GM19455 (cell line): ENCODE results near the gene LRRC2.
"Not testable (repeated sequence)": the region's sequence is repeated elsewhere in the genome, so short reads cannot be mapped to it uniquely, and the experiment has no call there.

Experiments
- ATAC-seq: cut with Tn5 transposase; IDR thresholded peaks from one replicate; pipeline ENCODE4 v1.9.1; 2021; ENCODE audit not compliant: unreplicated experiment

The LRRC2 gene

DNA sequence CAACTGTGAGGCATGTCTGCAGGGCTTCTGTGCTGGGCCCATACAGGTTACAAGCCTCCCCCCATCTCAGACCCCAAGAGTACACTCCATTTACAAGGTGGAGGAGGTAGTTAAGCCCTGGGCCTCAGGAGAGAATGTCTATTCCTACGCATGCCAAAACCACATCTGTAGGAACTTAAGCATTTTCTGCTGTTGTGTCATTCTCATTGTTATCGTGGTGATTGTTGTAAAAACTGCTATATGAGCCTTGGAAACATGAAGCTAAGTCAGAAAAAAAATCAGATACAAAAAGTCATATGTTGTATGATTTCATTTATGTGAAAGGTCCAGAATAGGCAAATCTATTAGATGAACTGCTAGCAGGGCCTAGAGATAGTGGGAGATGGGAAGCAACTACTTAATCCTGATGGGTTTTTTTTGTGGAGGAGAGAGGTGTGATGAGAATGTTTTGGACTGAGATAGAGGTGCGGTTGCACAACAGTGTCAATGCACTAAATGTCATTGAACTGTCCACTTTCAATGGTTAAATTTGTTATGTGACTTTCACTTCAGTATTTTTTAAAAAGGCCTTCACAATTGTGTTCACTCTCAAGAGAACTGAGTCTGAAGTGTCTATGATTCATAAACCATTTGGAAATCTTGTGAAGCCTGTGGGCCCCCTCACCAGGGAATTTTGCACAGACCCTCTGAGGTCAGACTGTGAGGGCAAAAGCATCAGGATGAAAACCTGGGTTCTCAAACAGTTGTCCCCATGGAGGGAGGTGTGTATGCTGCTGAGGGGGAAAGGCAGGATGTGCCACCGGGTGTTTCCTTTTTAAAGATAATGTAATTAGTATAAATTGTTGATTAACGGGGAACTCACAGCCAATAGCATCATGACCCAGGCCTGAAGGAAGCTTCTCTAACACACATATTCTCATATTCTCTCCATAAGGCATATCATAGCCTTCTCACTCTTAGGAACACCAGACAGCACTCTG, 65.2 kb downstream of the LRRC2 start:
- ATAC-seq, result no peak

DNA sequence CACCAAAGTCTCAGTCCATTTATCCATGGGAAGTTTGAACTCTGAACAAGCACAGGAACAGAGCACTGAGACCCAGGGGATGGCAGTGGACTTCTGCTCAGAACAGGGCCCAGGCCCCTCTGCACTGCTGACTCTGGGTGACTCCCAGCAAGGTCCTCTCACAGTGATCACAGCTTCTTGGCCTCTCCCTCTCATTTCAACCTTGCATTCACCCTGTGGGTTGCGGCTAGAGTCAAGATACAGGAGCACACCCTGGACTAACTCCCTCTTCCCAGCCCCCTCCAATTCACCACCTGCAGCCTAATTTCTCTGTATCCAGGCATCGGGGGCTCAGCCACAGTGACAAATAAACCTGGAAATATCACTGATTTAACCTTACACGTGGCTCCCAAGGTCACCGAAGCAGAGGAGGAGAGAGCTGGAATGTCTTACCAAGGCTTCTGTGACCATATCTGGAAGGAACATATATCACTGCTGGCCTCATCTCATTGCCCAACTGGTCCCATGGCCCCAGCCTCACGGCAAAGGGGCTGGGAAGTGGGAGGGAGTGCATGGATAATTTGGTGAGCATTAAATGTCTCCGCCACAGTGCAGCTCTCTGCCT, 67.1 kb downstream of the LRRC2 start:
- ATAC-seq, result no peak

DNA sequence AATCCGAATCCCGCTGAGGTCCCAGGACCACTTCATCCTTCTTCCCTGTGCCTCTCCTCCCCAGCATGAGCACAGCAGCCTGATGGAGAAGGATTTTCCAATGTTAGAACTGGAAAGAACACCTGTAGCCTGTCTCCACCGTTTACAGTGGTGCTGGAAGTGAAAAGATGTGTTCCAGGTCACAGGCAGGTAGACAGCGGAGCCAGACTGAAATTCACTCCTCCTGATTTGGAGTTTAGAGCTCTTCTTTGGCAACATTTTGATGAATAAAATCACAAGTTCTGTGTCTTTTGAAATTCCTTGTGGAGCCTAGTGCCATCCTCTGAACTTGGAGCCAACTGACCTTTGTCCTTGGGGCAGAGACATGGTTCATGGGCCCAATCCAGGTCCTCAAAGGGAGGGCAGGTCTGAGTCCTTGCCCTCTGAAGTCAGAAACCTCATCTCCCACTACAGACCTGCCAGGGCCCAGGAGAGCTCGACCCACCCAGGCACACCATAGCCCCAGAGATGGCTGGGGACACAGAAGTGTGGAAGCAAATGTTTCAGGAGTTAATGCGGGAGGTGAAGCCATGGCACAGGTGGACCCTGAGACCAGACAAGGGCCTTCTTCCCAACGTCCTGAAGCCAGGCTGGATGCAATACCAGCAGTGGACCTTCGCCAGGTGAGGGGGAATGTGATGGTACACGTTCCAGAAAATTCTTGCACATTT, 68.4 kb downstream of the LRRC2 start, which contains the start of gene RTP3:
TSS of gene RTP3 (plus strand) at position 421 of the 710 bp plus-strand sequence. CDS start at position 508, 87 bp downstream.
- no peak for ATAC-seq

GRCh38 chr3:46496746-46497555, 69.2 kb downstream of the LRRC2 start:
- no peak for ATAC-seq

DNA sequence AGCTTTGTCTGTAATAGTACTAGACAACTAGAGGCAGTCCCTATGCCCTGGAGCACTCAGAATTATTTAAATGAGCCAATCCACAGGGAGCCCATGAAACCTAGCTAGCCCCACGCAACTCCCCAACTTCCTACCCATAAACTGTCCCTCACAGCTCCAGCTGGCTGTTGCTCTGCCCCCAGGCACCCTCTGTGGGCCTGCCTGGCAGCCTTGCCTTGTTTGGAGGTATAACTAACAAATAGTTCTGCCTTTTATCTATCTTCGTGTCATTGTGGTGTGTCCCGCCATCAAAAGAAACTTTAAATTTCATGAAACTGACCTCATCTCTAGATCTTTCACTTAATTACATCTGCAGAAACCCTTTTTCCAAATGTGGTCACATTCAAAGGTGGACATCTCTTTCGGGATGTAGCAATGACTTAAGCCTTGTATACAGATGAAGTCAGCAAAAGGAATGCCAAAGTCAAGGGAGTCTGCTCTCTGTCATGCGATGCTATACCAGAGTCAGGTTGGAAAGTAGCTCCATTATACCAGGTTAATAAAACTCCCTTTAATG, 70.1 kb downstream of the LRRC2 start:
- ATAC-seq, result no peak

- not testable (repeated sequence) for ATAC-seq
Measured at GRCh38 chr3:46494491-46494890, 71.6 kb downstream of the LRRC2 start.

GRCh38 chr3:46492890-46493547, 73.1 kb downstream of the LRRC2 start:
- ATAC-seq, result no peak

GRCh38 chr3:46491089-46492070, 74.7 kb downstream of the LRRC2 start:
- ATAC-seq, result no peak

DNA sequence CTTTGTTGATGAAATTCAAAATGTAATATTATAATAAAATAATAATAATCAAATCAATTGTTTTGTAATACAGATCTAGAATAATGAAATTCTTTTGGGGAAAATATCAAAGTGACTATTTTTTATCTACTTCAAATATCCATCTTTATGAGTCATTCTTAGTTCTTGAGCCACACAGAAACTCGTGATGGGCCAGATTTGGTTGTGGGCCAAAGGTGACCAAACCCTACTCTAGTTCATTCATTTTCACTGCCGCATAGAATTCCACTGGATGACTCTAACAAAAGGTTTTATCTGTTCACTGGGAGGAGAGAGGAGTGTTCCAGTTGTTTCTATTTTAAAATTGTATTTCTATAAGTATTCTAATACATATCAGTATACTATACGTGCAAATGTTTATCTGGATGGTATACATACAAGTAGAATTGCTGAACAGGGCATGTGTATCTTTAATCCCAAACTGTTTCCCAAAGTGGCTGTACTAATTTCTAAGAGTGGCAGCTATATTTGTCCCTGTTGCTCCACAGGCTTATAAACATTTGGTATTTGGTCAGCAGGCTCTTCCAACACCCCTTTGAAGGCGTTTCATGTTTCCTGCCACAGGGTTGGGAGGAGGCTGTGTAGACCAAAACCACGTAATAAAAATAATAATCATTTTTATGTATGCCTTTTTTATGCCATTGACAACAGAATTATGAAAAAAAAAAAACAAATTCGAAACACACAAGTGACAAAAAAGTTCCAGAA, 75.6 kb downstream of the LRRC2 start:
- ATAC-seq, result no peak

DNA sequence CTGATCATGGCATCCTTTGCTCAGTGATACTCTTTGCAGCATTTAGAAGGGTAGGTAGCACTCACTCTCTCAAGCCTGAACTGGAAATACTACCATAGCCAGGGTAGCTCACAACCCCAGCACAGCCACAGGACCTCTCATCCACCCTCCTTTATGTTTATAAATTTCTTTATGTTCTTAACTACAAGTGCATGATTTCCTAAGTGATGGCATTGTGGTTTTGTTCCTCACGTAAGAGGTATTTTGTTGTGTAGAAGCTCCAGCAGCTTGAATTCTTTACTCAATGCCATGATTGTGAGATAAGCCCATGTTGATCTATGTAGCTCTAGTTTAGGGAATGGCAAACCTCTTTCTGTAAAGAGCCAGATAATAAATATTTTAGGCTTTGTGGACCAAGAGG, 76.2 kb downstream of the LRRC2 start:
- no peak for ATAC-seq

DNA sequence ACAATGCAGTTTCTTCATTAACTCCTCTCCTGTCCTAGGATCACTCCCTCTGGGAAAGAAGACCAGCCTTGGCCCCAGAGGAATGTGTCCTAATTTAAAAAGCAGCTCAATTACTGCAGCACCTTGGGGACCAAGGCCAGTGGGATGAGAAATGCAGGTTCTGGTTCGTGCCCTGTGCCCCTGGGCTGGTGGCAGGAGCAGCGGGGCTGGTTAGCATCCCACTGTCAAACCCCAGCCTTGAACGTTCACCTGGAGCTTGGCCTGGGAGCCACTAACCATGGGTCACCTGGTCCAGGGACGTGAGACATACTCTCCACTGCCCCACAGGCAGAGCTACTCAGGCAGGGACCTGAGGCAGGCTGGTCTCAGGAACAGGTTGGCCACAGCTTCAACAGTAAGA, 76.7 kb downstream of the LRRC2 start:
- ATAC-seq, result no peak

GRCh38 chr3:46488735-46489361, 77.3 kb downstream of the LRRC2 start:
- peak; percentile 91 for ATAC-seq

DNA sequence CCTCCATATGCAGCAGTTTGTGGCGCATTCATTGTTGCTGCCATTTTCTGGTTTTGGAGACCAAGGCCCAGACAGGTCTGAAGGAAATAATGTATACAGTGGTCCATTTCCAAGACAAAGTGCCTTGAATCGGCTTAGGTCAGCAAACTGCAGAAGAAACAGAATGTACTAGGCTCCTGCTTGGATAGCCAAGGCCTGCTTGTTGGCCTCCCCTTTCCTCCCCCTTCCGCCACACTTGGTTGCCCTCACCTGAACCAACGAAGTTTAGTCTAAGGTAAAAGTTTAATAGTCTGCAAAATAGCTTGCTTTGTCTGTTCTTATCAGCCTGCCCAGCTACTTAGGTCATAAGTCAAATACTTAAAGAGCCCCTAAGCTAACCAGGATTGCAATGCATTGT, 80.3 kb downstream of the LRRC2 start:
- ATAC-seq, result no peak

DNA sequence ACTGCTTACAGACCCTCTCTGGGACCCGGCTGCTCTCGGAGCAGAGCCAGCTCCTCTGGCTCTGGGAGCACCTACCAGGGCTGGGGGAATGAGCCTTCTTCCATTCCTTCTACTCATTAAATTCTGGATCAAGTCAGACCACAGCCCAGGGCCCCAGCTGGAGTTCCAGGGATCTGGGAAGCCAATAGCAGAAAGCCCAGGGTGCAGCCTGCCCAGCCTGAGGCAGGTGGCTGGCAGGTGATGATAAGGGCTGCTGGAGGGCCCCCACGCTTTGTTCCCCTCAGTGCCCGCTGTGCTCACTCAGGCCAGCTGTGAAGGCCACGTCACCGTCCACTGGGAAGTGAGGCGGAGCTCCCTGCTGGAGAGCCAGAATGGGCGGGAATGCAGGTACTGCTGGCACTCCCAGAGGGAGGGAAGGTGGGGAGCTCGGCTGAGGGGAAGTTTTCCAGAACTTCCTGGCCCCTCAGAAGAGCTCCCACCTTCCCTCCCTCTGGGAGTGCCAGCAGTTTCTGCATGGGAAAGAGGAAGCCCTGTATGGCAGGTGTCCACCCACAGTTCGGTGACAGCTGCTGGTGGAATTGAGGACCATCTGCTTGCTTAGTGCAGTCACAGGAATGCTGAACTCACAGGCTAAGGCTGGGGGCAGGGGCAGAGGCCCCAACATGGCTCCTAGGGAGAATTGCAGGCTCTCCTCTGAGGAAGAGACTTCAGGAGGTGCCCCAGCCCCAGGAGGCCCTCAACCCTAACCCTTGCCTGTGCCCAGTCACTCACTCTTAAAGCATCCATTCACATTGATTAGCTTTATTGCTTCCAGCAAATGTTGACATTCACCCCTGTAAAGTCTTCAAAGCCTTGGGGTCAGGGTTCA, 81.0 kb downstream of the LRRC2 start:
- ATAC-seq, result no peak

GRCh38 chr3:46484388-46484787, 81.7 kb downstream of the LRRC2 start:
- no peak for ATAC-seq

GRCh38 chr3:46483825-46484224, 82.3 kb downstream of the LRRC2 start:
- no peak for ATAC-seq
